SK-N-MC (cell line): ENCODE data around the gene CACNA1S.

Experiments used
- DNase-seq: peaks from one replicate; pipeline ENCODE4 v3.0.0-alpha.2; 2011; ENCODE audit warnings: low read depth, low spot score
- H3K27ac ChIP-seq: fragments of 200-600 bp; sonication (generic); 2 replicates; pipeline ENCODE4 v1.5.1; 2016; ENCODE audit warnings: mixed run types
- H3K36me3 ChIP-seq: fragments of 200-600 bp; sonication (generic); 2 replicates; pipeline ENCODE4 v1.6.1; 2017; ENCODE audit warnings: antibody characterized with exemption, low read length, mixed read lengths; ENCODE audit not compliant: insufficient read depth
- H3K4me3 ChIP-seq: fragments of 200-600 bp; sonication (generic); 2 replicates; pipeline ENCODE4 v1.5.1; 2016
- H3K9ac ChIP-seq: fragments of 200-600 bp; sonication (generic); 2 replicates; pipeline ENCODE4 v1.8.0; 2017; ENCODE audit warnings: mixed run types, mixed read lengths; ENCODE audit not compliant: insufficient read length
- H3K9me3 ChIP-seq: fragments of 200-600 bp; sonication (generic); 2 replicates; pipeline ENCODE4 v1.6.1; 2017; ENCODE audit warnings: low read depth, mild to moderate bottlenecking, antibody characterized with exemption, low read length, moderate library complexity, mixed read lengths
- EZH2 ChIP-seq: fragments of 200-600 bp; sonication (generic); IDR thresholded peaks from one replicate; pipeline ENCODE4 v1.6.1; 2017; ENCODE audit warnings: antibody characterized with exemption
- FOXP2 ChIP-seq: optimal IDR thresholded peaks from 2 replicates; pipeline ENCODE3; 2011; ENCODE audit warnings: mild to moderate bottlenecking, moderate library complexity; ENCODE audit not compliant: insufficient read depth; ENCODE audit errors: extremely low read length, control extremely low read depth
- POLR2AphosphoS5 ChIP-seq: IDR thresholded peaks from 2 replicates; pipeline ENCODE4 v1.6.1; 2012; ENCODE audit warnings: mild to moderate bottlenecking, low read depth, low read length, borderline replicate concordance

Gene CACNA1S

DNA sequence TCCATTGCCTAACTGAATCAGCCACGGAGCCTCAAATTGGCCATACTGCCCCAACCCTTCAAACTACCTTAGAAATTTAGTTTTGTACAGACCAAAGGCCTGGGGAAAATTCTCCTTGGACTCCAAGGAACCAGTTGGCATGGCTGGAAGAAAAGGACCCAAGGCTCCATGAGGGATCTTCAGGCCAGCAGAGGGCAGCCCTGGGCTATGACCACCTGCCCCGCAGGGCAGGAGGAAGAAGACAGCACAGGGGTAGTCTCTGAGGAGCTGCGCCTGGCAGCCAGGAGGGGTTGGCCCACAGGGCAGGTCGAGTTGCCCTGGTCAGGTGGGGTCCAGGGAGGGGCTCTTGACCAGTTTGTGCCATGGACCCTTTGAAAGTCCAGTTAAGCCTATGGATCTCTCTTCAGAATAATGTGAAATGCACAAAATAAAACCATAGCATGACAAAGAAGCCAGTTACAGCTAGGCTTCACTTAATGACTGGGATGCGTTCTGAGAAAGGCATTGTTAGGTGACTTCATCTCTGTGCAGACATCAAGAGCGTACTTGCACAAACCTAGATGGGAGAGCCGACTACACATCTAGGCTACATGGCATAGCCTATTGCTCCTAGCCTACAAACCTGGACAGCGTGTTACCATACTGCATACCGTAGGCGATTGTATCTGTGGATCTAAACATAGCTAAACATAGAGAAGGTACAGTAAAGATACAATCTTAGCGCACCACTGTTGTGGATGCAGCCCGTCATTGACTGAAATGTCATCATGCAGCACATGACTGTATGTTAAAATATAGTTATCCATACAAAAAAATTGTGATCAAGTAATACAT lies 26.1 kb downstream of the CACNA1S start:
- Histone ChIP-seq H3K4me3 (no peak overlapping the region), H3K9me3 (no peaks in the 10 kb centered on the region), H3K9ac (no peak overlapping the region), H3K36me3 (no peaks in the 10 kb centered on the region), H3K27ac (no peak overlapping the region)
- TF ChIP-seq POLR2AphosphoS5 (no peak), EZH2 (no peak), FOXP2 (no peak)
- no peak for DNase-seq

DNA sequence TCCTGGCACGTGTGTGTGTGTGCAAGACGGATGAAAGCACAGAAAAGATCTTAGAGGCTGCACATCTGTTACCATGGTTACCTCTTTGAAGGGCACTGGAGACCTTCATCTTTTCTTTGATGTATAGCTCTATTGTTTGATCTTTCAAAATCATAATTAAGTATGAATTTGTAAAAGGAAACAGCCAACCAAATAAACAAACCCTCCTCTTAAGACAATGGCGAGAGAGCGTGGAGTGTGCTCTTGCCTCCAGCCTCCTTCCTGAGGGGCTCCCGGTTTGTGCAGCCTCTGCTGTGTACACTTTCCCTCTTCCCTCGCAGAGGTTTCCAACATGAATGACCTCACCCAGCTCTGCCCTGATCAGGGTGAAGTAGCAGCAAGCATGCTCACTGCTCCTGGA lies 27.9 kb downstream of the CACNA1S start:
- H3K27ac ChIP-seq, result no peak overlapping the region
- TF ChIP-seq POLR2AphosphoS5 (no peak), EZH2 (no peak), FOXP2 (no peak)
- no peak overlapping the region for H3K4me3 ChIP-seq
- DNase-seq, result no peak
- no peaks in the 10 kb centered on the region for H3K9me3 ChIP-seq
- no peak overlapping the region for H3K9ac ChIP-seq
- no peaks in the 10 kb centered on the region for H3K36me3 ChIP-seq

DNA sequence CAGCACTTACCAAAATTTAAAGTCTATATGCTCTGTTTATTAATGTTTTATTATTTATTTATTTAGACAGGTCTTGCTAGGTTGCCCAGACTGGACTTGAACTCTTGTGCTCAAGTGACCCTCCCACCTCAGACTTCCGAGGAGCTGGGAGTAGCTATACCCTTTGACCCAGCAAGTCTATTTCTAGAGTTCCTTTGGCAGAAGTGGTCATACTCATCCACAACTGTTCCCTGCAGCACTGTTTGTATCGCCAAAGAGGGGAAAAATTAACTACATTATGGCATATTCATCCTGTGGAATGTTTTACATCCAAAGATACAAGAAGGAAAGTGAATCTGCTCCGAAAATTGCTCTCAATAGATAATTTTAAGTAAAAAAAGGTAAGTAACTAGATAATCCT lies 28.5 kb downstream of the CACNA1S start:
- no peak for DNase-seq
- no peak overlapping the region for H3K4me3 ChIP-seq
- TF ChIP-seq POLR2AphosphoS5, result no peak
- no peak for TF ChIP-seq FOXP2
- TF ChIP-seq EZH2, result no peak

DNA sequence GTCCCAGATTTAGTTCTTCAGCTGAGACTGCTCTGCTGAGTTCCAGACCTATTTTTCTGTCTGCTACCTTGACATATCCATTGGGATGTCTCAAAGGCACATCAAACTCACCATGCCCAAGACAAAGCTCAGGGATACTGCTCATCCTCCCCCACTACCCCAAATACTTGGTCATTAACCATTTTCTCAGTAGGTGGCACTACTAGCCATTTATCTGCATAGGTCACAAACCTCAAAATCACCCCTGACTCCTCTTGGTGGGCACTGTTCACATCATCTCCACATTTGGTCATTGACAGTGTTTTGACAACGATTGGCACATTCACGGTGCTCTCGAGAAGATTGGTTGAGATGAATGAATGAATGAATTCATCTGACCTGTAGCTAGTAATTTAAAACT lies 32.1 kb downstream of the CACNA1S start:
- TF ChIP-seq POLR2AphosphoS5 (no peak), FOXP2 (no peak), EZH2 (no peak)
- DNase-seq, result no peak
- no peak overlapping the region for H3K4me3 ChIP-seq
- H3K9ac ChIP-seq, result no peak overlapping the region
- no peak overlapping the region for H3K27ac ChIP-seq
- no peaks in the 10 kb centered on the region for H3K9me3 ChIP-seq
- H3K36me3 ChIP-seq, result no peaks in the 10 kb centered on the region

More for the DNA sequence above, 28.5 kb downstream of the CACNA1S start:
- no peak overlapping the region for H3K27ac ChIP-seq
- H3K36me3 ChIP-seq, result no peaks in the 10 kb centered on the region
- H3K9me3 ChIP-seq, result no peaks in the 10 kb centered on the region
- no peak overlapping the region for H3K9ac ChIP-seq

DNA sequence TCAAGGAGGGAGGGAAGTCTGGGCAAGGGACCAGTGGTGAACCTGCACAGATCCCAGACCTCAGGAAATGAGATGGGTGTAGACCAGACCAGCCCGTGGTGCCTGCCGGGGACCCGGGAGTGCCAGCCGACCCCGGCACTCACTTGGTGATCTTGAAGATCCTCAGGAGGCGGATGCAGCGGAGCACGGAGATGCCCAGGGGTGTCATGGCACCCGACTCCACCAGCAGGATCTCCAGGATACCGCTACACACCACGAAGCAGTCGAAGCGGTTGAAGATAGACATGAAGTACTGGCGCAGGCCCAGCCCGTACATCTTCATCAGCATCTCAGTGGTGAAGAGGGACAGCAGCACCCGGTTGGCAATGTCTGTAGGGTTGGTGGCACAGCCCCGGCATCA lies 34.5 kb downstream of the CACNA1S start:
- no peak for DNase-seq
- Histone ChIP-seq H3K27ac (no peak overlapping the region), H3K9me3 (no peaks in the 10 kb centered on the region), H3K9ac (no peak overlapping the region), H3K4me3 (no peak overlapping the region), H3K36me3 (no peaks in the 10 kb centered on the region)
- TF ChIP-seq POLR2AphosphoS5 (no peak), EZH2 (no peak)

DNA sequence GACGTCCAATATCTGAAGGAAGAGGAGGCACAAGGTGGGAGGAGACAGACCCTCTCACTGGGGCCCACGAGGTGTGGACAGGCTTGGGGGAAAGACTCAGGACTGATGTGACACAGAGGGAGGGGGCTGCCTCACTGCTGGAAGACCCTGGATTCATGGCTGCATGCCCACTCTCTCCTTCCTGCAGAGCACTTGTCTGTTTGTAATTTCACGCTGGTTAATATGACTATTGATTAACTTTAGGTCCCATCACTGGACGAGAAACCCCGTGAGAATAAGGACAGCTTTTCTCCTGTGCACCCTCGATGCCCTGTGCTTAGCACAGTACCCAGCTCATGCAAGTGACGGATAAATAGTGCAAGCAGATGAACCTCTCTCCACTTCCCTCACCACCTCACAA lies 35.1 kb downstream of the CACNA1S start:
- DNase-seq, result no peak
- Histone ChIP-seq H3K36me3 (no peaks in the 10 kb centered on the region), H3K4me3 (no peak overlapping the region), H3K9me3 (no peaks in the 10 kb centered on the region), H3K27ac (no peak overlapping the region), H3K9ac (no peak overlapping the region)
- no peak for TF ChIP-seq EZH2
- TF ChIP-seq POLR2AphosphoS5, result no peak
- no peak for TF ChIP-seq FOXP2

DNA sequence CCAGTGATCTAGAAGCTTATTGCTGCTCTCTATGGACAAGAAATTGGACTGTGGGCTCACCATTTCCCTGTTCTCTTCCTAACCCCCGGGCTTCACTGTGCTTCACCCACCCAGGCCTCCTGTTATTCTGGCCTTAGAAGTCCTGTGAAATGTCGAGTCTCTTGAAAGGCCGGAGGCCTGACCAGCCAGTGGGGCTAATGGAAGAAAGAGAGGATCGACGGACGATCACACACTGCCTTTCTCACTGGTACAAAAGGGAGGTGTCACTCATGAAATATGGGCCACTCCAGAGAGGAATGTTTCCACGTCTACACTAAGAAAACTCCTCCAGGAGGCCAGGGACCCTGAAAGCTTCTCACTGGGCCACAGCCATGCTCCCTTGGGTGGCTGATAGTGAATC lies 36.1 kb downstream of the CACNA1S start:
- no peaks in the 10 kb centered on the region for H3K36me3 ChIP-seq
- no peak overlapping the region for H3K4me3 ChIP-seq
- H3K27ac ChIP-seq, result no peak overlapping the region
- TF ChIP-seq EZH2, result no peak
- TF ChIP-seq FOXP2, result no peak
- TF ChIP-seq POLR2AphosphoS5, result no peak
- H3K9ac ChIP-seq, result no peak overlapping the region
- no peak for DNase-seq
- H3K9me3 ChIP-seq, result no peaks in the 10 kb centered on the region

DNA sequence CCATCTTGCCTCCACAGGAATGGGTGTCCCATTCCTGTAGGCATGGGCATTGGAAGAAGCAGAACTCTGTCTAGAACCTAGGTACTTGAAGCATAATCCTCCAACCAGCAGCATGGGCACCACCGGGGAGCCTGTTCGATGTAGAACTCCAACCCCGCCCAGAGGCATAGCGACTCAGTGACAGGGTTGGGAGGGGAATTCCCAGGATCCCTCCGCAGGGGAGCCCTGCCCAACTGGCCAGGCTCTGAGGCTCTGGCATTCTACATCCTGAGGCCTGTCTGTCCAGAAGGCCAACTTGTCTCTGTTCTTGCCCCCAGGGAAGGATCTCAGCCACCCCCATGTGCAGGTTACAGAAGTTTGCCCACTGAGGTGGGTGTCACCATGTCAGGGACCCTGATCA lies 38.2 kb downstream of the CACNA1S start:
- Histone ChIP-seq H3K9ac (no peak overlapping the region), H3K36me3 (no peaks in the 10 kb centered on the region), H3K27ac (no peak overlapping the region), H3K9me3 (no peaks in the 10 kb centered on the region), H3K4me3 (no peak overlapping the region)
- TF ChIP-seq EZH2 (no peak), POLR2AphosphoS5 (no peak), FOXP2 (no peak)
- DNase-seq, result no peak

DNA sequence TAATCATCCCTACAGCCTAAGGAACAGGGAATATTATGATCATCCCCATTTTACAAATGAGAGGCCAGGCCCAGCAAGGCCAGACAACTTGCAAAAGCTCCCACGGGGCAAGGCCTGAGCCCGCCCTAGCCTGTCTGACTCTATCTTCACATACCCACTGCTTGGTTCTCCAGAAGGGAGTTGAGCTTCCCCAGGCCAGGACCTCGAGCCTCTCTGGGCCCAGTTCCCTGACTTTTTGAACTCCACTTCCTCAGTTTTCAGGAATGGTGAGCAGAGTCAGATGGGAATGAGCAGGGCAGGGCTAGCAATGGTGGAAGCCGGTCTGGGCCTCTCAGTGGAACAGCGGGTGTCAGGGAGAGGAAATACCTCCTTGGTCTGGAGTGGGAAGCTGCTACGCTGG lies 39.3 kb downstream of the CACNA1S start:
- Histone ChIP-seq H3K27ac (no peak overlapping the region), H3K9me3 (no peaks in the 10 kb centered on the region), H3K9ac (no peak overlapping the region), H3K4me3 (no peak overlapping the region), H3K36me3 (no peaks in the 10 kb centered on the region)
- TF ChIP-seq POLR2AphosphoS5 (no peak), EZH2 (no peak), FOXP2 (no peak)
- DNase-seq, result no peak

DNA sequence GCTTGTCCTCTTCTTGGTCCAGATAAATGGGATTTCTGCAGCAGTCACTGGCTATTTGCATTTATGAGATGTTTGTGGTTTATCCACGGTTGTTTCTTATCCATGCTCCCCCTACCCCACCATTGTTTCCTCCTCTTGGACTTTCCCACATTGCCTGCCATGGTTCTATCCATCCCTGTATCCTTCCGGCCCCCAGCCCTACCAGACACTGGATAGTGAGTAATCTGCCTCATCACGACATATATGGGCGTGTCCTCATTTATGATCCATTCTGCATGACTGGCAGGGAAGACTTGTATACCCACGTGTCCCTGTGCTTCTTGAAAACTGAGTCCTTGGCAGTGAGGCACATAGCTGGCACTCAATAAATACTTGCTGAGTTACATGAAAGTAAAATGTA lies 40.1 kb downstream of the CACNA1S start:
- Histone ChIP-seq H3K9me3 (no peaks in the 10 kb centered on the region), H3K4me3 (no peak overlapping the region), H3K9ac (no peak overlapping the region), H3K27ac (no peak overlapping the region), H3K36me3 (no peaks in the 10 kb centered on the region)
- no peak for TF ChIP-seq EZH2
- no peak for TF ChIP-seq POLR2AphosphoS5
- TF ChIP-seq FOXP2, result no peak
- DNase-seq, result no peak
